Measurements from ENCODE around the gene TNNT1. TPM values are rescaled to one million over a fixed set of nuclear protein-coding genes. Genes with fewer than 3 reads are reported as not detected.

The TNNT1 gene
- total RNA-seq, 1 experiment from 2014 or later, result 188 TPM

DNA sequence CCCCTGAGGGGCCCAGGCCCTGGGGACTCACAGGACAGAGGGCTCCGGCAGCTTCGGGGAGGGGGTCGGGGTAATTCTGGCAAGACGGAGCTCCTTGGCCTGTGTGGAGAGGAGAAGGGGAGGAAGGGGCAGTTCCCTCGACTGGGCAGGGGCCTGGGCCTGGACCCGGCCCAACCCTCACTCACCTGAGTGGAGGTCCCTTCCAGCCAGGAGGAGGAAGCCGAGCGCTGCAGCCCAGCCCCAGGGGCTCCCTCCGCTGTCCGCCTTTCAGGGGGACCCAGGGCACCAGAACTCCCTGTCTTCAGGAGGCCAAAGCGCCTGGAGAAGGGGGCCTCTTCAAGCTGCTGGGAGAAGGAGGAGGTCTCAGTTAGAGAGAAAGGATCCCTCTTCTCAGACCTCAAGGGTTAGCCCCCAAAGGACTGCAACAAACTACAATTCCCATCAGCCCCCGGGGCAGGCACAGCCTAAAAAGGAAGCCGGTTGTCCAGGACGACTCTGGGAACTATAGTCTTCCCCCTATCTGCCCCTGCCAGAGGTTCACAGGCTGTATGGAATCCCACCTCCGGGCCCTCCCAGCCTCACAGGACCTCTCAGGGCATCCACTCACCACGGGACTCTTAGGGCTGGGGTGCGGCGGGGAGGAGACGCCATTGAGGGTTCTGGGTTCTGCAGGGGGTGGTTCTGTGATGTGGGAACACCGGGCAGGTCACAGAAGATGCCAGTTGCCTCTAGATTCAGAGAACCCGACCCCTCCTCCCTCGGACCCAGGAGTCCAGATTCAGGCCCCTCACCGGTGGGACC, 53.5 kb downstream of the TNNT1 start:
- H3K79me2 ChIP-seq (ENCODE audit: insufficient read depth, low read length), result no peaks in the 10 kb centered on the region
- ATAC-seq (peak; percentile 52), DNase-seq (ENCODE audit: low read depth, low spot score) (no peak)
- intact Hi-C loops (cut with micrococcal nuclease), result no loop called here
- no peaks in the 10 kb centered on the region for H3K27me3 ChIP-seq (ENCODE audit: insufficient read depth, low read length)
- BruUV-seq (replicated peaks), result no TSS peak
- no peaks in the 10 kb centered on the region for H3K9me2 ChIP-seq (ENCODE audit: insufficient read depth)
- no peak overlapping the region for H3K27ac ChIP-seq (ENCODE audit: low read depth, low read length)
- no peaks in the 10 kb centered on the region for H4K20me1 ChIP-seq (ENCODE audit: insufficient read depth)
- no peaks in the 10 kb centered on the region for H3K9me3 ChIP-seq (ENCODE audit: control insufficient read depth in 1 of 2, insufficient read depth in 1 of 2, low read depth in 1 of 2, low read length in 2 of 2)
- no peak overlapping the region for H3K4me3 ChIP-seq (replicated peaks in 1 of 2; ENCODE audit: low read depth in 1 of 2, low read length in 2 of 2)
- peaks cover 2 to 6% of the 10 kb centered on the region in 2 experiments; a peak in 2 of 4 replicates for H3K36me3 ChIP-seq (ENCODE audit: control insufficient read depth in 1 of 2, insufficient read depth in 2 of 2, low read length in 2 of 2)
- RAD21 ChIA-PET (ENCODE audit: low non-redundant PET in 1 of 2, low total read pairs in 2 of 2, uncharacterized antibody in 2 of 2, unreplicated experiment in 2 of 2), result no interaction called here
- H2AFZ ChIP-seq (ENCODE audit: low read depth, low read length, poor library complexity, severe bottlenecking), result no peak overlapping the region
- H3K9ac ChIP-seq (ENCODE audit: low read length), result no peak overlapping the region
- no peak for TF ChIP-seq ATF3 (IDR thresholded peaks at IDR 0.05)
- TF ChIP-seq CBX3 (IDR thresholded peaks at IDR 0.05; ENCODE audit: low read depth), result no peak
- TF ChIP-seq YY1 (IDR thresholded peaks at IDR 0.05; ENCODE audit: extremely low read depth, insufficient replicate concordance, low read depth, low read length), result no peak
- TF ChIP-seq ZNF274 (IDR thresholded peaks at IDR 0.05; ENCODE audit: low read depth, low read length), result no peak
- TF ChIP-seq REST (IDR thresholded peaks at IDR 0.05; ENCODE audit: low read depth), result no peak
- TF ChIP-seq RAD21 (IDR thresholded peaks at IDR 0.05; ENCODE audit: low read depth), result no peak
- POLR2A ChIA-PET, result no interaction called here
- CTCF ChIA-PET, result no interaction called here
- H3K4me1 ChIP-seq (ENCODE audit: control insufficient read depth in 1 of 2, insufficient read depth in 2 of 2, low read length in 2 of 2), result no peaks in the 10 kb centered on the region
- no peak overlapping the region for H3K4me2 ChIP-seq (ENCODE audit: low read length)
